Measurements from ENCODE around the gene PIK3CG. TPM values are rescaled to one million over a fixed set of nuclear protein-coding genes. Genes with fewer than 3 reads are reported as not detected.

The PIK3CG gene
- total and polyA plus RNA-seq, 2 donors (not counting 1 experiment from before 2014, with no cell fraction given): 13.3 to 44.8 TPM

DNA sequence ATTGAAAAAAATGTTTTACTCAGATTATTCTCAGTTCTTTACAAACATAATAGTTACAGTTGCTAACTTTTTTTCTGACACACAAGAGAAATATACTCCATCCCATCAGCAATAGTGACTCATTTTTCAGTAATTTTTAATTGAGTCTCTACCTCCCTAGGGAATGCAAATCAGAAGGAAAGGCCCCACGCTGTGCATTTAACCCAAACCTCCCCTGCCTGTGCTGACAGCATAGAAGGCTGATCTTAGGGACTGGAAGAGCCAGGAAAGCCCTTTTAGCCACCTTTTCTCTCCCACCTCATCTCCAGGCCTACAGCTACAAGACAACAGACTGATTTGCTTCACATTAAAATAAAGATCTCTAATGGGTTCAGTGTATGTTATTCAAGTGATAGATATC is 24.7 kb upstream of the PIK3CG start:
- POLR2A ChIA-PET: no interaction called here
- no peaks in the 10 kb centered on the region for H3K36me3 ChIP-seq (replicated peaks in 1 of 2; ENCODE audit: control extremely low read depth in 1 of 2, control insufficient read depth in 1 of 2, extremely low read depth in 1 of 2, insufficient read depth in 2 of 2, low read length in 1 of 2)
- no peak overlapping the region for H3K9ac ChIP-seq (ENCODE audit: low read length)
- Mint-ChIP-seq H3K27me3 (peaks cover 6% of the 10 kb centered on the region), H3K4me1 (peaks cover 19% of the 10 kb centered on the region), H3K27ac (no peak overlapping the region), H3K9me3 (ENCODE audit: insufficient read depth) (no peaks in the 10 kb centered on the region), H3K4me3 (no peak overlapping the region)
- H4K20me1 ChIP-seq (ENCODE audit: control insufficient read depth, insufficient read depth, low read length, poor library complexity, severe bottlenecking): no peaks in the 10 kb centered on the region
- H3K4me3 ChIP-seq (ENCODE audit: control extremely low read depth in 1 of 5, extremely low read depth in 1 of 5, insufficient read depth in 1 of 5, low read depth in 2 of 5, low read length in 4 of 5): no peak overlapping the region
- no peak for ATAC-seq (ENCODE audit: low read depth)
- H3K27me3 ChIP-seq (replicated peaks in 1 of 4; ENCODE audit: control extremely low read depth in 1 of 4, control insufficient read depth in 3 of 4, insufficient read depth in 4 of 4, low read length in 3 of 4): no peaks in the 10 kb centered on the region
- H3K79me2 ChIP-seq (ENCODE audit: control insufficient read depth, insufficient read depth, low read length): no peaks in the 10 kb centered on the region
- no peak overlapping the region for H2AFZ ChIP-seq (ENCODE audit: insufficient read depth, low read depth, low read length, poor library complexity, severe bottlenecking)
- intact Hi-C loops (cut with micrococcal nuclease): no loop called here
- no peak overlapping the region for H3K27ac ChIP-seq (ENCODE audit: low read length in 2 of 2)
- CTCF ChIA-PET: no interaction called here
- no peak for DNase-seq
- H3K4me2 ChIP-seq (replicated peaks; ENCODE audit: low read depth, low read length, poor library complexity, severe bottlenecking): no peak overlapping the region
- no peak for TF ChIP-seq EZH2 (IDR thresholded peaks at IDR 0.05; ENCODE audit: borderline replicate concordance, insufficient read depth, low read depth, low read length, poor library complexity, severe bottlenecking)
- TF ChIP-seq, protein P1, sequence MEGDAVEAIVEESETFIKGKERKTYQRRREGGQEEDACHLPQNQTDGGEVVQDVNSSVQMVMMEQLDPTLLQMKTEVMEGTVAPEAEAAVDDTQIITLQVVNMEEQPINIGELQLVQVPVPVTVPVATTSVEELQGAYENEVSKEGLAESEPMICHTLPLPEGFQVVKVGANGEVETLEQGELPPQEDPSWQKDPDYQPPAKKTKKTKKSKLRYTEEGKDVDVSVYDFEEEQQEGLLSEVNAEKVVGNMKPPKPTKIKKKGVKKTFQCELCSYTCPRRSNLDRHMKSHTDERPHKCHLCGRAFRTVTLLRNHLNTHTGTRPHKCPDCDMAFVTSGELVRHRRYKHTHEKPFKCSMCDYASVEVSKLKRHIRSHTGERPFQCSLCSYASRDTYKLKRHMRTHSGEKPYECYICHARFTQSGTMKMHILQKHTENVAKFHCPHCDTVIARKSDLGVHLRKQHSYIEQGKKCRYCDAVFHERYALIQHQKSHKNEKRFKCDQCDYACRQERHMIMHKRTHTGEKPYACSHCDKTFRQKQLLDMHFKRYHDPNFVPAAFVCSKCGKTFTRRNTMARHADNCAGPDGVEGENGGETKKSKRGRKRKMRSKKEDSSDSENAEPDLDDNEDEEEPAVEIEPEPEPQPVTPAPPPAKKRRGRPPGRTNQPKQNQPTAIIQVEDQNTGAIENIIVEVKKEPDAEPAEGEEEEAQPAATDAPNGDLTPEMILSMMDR (IDR thresholded peaks at IDR 0.05): no peak
- H3K9me3 ChIP-seq (ENCODE audit: control extremely low read depth in 1 of 3, control insufficient read depth in 2 of 3, insufficient read depth in 1 of 3, low read length in 2 of 3): no peaks in the 10 kb centered on the region
- WGBS (ENCODE audit: insufficient coverage): no CpG with 5 or more reads among the region's 1 CpG
- H3K4me1 ChIP-seq (ENCODE audit: control insufficient read depth in 2 of 2, insufficient read depth in 2 of 2, low read length in 2 of 2): peaks cover 4 to 12% of the 10 kb centered on the region in 2 donors

DNA sequence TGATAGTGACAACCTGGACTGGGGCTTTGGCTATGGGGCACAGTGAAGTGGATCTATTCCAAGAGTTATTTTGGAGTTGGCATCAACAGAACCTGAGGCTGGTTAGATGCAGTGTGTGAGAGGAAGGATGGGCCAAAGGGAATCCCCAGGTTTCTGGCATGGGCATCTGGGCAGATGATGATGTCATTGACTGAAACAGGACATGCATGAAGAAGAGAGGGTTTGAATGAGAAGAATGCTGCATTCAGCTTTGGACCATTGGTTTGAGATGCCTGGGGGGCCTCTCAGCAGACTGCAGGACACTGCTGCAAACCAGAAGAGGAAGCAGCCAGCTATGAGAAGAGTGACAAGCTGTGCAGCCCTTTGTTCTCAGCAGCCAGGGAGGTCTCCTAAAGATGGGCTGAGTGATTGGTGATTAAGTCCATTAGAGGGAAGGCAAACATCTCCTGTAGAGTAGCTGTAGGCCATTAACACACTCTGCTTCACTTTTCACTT is 23.1 kb upstream of the PIK3CG start:
- H3K27ac Mint-ChIP-seq: no peak overlapping the region
- peaks cover 19% of the 10 kb centered on the region for H3K4me1 Mint-ChIP-seq
- peaks cover 11% of the 10 kb centered on the region for H3K27me3 Mint-ChIP-seq
- H3K27ac ChIP-seq (ENCODE audit: low read length in 2 of 2): no peak overlapping the region
- no peak overlapping the region for H2AFZ ChIP-seq (ENCODE audit: insufficient read depth, low read depth, low read length, poor library complexity, severe bottlenecking)
- no peak overlapping the region for H3K9ac ChIP-seq (ENCODE audit: low read length)
- ATAC-seq (ENCODE audit: low read depth): no peak
- no peak overlapping the region for H3K4me3 Mint-ChIP-seq
- no peaks in the 10 kb centered on the region for H3K79me2 ChIP-seq (ENCODE audit: control insufficient read depth, insufficient read depth, low read length)
- no peak overlapping the region for H3K4me2 ChIP-seq (replicated peaks; ENCODE audit: low read depth, low read length, poor library complexity, severe bottlenecking)
- TF ChIP-seq EZH2 (IDR thresholded peaks at IDR 0.05; ENCODE audit: borderline replicate concordance, insufficient read depth, low read depth, low read length, poor library complexity, severe bottlenecking): no peak
- TF ChIP-seq, protein P1 (IDR thresholded peaks at IDR 0.05): no peak
- no peaks in the 10 kb centered on the region for H4K20me1 ChIP-seq (ENCODE audit: control insufficient read depth, insufficient read depth, low read length, poor library complexity, severe bottlenecking)
- H3K9me3 Mint-ChIP-seq (ENCODE audit: insufficient read depth): no peaks in the 10 kb centered on the region
- ChIA-PET CTCF (no interaction called here), POLR2A (no interaction called here)
- H3K4me1 ChIP-seq (ENCODE audit: control insufficient read depth in 2 of 2, insufficient read depth in 2 of 2, low read length in 2 of 2): peaks cover 4 to 12% of the 10 kb centered on the region in 2 donors
- H3K9me3 ChIP-seq (ENCODE audit: control extremely low read depth in 1 of 3, control insufficient read depth in 2 of 3, insufficient read depth in 1 of 3, low read length in 2 of 3): no peaks in the 10 kb centered on the region
- no peak for DNase-seq
- no peak overlapping the region for H3K4me3 ChIP-seq (ENCODE audit: control extremely low read depth in 1 of 5, extremely low read depth in 1 of 5, insufficient read depth in 1 of 5, low read depth in 2 of 5, low read length in 4 of 5)
- no peaks in the 10 kb centered on the region for H3K36me3 ChIP-seq (replicated peaks in 1 of 2; ENCODE audit: control extremely low read depth in 1 of 2, control insufficient read depth in 1 of 2, extremely low read depth in 1 of 2, insufficient read depth in 2 of 2, low read length in 1 of 2)
- H3K27me3 ChIP-seq (replicated peaks in 1 of 4; ENCODE audit: control extremely low read depth in 1 of 4, control insufficient read depth in 3 of 4, insufficient read depth in 4 of 4, low read length in 3 of 4): no peaks in the 10 kb centered on the region
- intact Hi-C loops (cut with micrococcal nuclease): no loop called here

All from B cell (primary cell).